HG03521 (cell line): ENCODE measurements around the gene ACOX3.
"Not testable (repeated sequence)": the region's sequence is repeated elsewhere in the genome, so short reads cannot be mapped to it uniquely, and the experiment has no call there.

Experiments
- ATAC-seq: cut with Tn5 transposase; IDR thresholded peaks from one replicate; pipeline ENCODE4 v1.9.1; 2021; ENCODE audit warnings: mild to moderate bottlenecking, moderate library complexity; ENCODE audit not compliant: unreplicated experiment

Gene ACOX3

DNA sequence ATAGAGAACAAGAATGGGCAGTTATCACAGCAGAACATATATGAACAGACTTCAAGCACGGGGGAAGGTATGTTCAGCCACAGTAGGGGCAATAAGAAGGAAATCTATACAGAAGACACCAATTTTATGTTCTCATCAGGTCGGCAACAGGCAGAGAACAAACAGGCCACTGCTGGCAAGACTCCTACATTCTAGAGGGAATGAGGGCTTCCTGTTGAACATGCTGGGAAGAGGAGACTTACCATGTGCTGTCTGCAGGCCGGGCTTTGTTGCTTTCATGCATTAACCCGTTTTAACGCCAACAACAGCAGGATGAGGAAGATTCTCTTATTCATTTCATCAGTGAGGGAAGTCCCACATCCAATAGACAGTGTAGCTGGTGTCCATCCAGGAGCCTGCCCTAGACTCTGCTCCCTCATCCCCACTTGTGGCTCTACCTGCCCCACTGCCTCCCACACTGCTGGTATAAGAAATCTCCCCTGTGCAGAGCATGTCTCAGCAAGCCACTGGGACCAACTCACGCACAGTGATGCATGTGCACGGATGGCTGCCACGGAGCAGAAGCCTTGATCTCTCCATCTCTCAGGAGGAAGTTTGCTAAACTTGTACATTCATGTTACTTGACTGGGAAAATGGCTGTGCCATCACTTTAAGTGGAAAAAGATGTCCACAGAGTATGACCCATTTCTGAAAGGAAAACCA is 84.5 kb downstream of the ACOX3 start:
- no peak for ATAC-seq

DNA sequence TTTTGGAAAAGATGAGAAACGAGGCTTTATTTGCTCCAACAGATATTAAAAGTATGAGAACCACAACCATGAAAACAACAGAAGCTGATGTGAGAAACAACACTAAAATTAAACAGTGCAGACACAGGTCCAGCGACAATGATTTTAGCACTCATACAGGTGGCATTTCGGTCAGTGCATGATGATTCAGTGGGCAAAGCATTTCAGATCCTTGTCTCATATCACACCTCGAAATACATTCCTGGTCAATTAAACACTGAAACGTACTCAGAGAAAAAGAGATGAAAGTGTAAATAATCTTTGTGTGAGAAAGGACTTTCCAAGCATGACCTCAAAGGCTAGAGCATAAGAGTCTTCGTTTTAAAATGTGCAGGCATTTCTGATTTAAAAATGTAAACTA is 85.2 kb downstream of the ACOX3 start:
- no peak for ATAC-seq

DNA sequence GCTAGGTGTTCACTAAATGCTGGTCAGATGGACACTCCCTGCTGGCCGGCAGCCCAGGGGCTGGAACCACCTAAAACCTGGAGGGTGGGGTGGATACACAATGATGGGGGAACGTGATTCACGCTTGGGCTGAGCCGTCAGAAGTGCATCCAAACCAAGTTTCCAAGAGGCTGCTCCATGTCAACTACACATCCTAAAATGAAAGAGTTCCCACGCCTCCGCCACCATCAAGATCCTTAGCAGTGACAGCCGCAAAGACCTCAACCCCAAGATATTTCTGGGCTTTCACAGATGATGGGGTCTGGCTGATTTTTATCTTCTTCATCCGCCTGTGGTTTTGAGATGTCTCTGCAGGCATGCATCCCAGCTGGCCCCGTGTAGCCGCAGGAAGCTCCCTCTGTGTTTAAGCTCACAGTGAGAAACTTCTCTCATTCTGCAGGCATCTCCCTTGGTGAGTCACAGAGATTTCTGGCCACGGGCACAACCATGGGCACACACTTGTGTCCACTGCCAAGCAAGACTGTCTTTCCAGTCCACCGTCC is 86.5 kb downstream of the ACOX3 start:
- ATAC-seq: no peak

DNA sequence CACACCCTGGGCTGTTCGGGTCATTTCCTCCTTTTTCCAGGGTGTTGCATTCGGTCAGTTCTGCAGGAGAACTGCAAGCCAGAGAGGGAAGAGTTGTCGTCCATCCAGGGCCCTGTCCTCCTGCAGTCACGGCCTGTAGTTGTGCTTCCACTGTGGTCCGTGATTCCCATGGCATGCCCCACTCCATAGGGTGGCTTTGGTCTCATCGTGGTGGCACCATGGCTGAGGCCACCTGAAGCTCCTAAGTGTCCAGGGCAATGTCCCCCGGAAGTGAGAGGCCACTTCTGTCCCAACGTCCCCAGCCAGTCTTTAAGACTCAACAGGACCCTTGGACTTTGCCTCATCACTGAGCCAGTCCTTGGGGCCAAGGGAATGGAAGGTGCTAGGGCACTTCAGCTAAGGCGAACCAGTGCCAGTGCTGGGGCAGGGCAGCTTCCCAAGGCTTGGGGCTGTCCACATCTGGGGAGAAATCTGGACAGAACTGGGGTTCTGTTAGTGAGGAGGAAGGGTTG is 87.3 kb downstream of the ACOX3 start:
- ATAC-seq: no peak

DNA sequence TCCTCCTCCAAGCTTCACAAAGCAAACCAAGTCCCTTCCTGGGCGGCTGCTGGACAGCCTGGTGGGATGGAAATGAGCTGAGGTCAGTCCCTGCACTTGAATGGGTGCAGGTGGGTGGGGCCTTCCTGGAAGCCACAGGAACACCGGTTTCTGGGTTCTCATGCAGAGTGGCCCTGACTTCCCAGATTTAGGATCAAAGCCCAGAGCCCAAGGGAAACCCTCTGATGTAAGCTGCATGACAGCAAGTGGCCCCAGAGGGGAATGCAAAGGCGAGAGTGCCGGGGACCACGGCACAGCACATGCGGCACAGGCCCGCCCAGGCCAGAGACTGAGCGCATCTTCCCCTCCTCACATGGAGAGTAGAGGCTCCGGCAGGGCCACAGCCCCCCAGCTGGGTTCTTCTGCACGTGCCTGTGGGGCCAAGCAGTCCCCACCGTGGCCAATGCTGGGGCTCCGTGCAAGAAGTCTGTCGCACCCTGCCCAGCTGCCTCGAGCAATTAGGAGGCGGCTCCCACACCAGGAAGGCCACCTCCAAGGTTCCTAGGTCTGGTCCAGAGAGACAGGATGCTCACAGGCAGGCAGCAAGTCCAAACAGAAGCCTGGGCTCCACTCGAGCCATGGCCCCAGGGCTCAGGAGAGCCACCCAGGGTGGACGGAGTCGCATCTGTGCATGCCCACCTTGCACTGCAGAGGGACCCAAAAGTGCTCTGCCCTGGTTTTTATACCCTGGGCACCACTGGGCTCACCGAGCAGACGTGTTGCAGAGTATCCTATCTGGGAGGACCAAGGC is 88.0 kb downstream of the ACOX3 start:
- ATAC-seq: no peak

DNA sequence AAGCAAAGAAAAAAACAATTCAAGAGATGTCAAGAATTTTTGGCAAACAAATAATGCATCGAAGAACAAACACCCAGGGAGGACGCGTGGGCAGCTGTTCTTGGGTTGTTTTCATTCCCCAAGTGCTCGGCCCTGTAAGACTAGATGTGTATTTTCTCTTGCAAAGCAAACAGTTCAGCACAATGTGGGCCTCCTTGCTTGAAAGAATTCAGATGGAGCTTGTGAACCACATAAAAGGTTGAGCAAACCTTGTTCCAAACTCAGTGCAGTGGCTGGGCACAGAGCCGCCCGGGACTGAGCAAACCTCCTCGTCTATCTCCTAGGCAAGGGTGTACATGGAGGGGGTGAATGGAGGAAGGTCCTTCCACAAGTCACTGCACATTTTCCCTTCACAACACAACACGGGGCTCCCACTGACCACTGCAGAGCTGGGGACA is 88.6 kb downstream of the ACOX3 start:
- ATAC-seq: no peak

DNA sequence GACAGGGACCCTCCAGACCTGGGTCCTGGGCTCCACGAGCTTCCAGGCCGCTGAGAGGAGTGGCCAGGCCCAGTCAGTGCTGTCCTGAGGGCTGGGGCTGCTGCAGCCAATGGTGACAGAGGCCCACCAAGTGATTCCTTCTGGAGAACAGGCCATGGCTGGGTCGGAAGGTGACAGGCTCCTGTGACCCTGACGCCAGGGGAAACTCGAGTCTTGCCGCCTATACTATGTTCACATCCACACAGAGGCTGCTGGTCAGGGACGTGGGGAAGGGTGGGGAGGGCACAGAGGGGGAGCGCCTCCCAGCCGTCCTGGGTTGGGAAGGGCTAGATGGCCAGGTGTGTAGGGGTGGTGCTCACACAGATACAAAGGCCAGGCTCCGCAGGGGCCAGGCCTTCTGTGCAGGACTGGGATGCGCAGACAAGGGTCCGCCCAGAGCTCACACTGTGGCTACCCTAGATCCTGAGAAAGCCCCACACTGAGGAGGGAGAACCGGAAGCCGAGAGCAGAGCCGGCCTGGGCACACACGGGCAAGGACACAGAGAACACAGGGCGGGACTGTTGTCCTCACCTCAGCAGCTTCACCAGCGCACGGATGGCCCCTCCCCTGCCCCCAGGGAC is 89.6 kb downstream of the ACOX3 start:
- no peak for ATAC-seq

DNA sequence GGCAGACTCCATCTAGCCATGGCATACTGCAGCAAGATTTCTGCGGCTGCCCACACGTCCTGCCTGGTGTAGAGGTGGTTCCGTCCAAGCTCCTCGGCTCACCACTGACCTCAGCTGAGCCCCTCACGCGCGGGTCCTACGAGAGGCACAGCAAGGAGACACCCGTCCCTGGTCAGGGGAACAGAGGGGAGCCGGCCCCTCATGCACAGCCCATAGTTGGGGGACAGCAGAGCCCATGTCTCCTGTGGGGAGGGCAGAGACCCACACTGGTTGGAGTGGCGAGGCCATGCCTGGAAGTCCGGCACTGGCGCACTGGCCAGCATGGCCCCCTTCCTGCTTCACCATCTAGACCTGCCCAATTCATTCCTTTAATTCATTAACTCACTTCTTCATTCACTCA is 90.2 kb downstream of the ACOX3 start:
- ATAC-seq: no peak

DNA sequence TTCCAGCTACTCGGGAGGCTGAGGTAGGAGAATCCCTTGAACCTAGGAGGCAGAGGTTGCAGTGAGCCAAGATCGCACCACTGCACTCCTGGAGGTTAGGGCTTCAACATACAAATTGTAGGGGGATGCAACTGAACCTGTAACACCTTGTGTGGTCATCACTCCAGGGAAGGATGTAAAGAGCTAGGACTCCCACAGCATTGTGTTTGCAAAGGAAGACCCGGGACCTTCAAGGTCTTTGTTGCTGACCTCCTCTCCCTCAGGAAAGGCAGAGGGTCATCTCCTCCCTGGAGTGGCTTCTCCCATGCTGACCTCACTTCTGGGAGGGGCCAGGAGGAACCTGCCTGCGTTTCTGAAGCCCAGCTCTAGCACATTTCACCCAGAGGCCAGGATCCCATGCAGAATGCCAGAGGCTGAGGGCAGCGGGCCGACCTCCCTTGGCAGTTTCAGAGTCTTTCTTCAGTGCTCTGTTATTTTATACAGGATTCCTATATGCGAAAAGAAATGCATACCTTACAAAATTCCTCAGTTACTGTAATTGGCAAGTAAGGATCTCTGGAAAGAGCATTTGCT is 90.8 kb downstream of the ACOX3 start:
- no peak for ATAC-seq

DNA sequence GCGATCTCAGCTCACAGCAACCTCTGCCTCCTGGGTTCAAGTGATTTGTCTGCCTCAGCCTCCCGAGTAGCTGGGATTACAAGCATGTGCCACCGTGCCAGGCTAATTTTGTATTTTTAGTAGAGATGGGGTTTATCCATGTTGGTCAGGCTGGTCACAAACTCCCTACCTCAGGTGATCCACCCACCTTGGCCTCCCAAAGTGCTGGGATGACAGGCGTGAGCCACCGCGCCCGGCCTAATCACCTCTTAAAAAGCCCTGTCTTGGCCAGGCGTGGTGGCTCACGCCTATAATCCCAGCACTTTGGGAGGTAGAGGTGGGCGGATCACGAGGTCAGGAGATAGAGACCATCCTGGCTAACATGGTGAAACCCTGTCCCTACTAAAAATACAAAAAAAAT is 91.3 kb downstream of the ACOX3 start:
- ATAC-seq: not testable (repeated sequence)

DNA sequence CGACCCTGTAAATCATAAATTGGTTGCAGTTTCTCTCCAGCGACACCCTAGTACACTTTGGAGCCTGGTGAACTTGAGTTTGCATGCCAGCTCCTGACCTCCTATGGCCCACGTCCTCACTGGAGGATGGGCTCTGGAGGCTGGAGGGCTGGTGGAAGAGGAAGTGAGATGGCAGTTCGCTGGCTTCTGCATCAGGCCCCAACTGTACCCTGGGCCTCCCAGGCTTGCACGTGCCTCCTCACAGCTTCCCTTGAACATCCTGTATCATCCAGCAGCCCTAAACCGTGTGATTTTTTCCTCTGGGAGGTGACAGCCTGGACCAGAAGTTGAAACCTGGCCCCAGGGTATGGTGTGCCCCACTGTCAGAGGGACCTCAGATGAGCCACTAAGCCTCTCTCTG is 92.5 kb downstream of the ACOX3 start:
- no peak for ATAC-seq

DNA sequence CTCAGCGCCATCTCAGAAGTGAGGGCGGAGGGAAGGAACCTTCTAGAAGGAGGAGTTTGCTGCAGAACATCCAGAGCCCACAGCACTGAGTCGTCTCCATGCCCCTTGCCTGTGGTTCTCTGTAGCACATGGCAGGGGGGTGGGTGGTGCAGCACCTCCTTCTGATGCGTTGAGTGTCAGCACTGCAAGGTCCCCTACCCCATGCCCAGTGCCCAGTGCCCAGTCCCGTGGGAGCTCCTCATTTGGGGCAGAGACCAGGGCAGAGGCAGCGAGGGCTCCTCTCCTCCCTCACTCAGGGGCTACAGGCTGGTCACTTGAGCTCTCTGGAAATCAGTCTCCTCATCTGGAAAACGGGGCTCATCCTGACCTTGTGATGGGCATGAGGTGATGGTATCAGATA is 92.9 kb downstream of the ACOX3 start:
- ATAC-seq: no peak

DNA sequence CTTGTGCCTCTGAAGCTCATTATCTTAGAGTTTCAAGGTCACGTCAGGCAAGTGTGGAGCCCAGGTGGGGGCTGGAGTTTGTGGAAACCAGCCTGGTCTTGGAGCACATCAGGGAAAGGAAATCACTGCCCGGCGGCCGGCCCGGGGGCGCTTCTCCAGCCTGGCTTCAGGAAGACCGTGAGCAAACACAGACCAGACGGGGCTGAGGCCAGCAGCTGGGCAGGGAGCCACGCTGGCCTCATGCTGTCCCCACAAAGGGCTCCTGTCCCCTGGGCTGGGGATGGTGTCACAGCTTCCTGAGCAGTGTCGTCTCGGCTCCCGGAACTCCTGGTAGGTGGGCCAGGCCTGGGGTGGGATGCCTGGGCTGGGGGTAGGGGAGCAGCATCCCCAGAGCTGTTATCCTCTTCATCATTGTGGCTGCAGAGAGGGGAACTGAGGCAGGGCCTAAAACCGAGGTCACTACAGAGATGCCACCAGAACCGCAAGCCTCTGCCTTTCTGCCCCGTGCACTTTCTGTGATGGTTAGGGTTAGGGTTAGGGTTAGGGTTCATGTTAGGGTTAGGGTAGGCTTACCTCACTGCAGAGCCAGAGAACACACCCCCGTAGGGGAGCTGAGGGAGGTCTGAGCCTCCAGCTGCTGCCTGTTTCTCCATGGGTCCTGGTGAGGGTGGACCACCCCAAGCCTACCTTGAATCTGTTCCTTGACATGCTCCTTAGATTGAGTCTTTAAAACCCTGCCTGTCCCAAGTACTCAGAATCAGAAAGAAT is 93.5 kb downstream of the ACOX3 start:
- no peak for ATAC-seq

DNA sequence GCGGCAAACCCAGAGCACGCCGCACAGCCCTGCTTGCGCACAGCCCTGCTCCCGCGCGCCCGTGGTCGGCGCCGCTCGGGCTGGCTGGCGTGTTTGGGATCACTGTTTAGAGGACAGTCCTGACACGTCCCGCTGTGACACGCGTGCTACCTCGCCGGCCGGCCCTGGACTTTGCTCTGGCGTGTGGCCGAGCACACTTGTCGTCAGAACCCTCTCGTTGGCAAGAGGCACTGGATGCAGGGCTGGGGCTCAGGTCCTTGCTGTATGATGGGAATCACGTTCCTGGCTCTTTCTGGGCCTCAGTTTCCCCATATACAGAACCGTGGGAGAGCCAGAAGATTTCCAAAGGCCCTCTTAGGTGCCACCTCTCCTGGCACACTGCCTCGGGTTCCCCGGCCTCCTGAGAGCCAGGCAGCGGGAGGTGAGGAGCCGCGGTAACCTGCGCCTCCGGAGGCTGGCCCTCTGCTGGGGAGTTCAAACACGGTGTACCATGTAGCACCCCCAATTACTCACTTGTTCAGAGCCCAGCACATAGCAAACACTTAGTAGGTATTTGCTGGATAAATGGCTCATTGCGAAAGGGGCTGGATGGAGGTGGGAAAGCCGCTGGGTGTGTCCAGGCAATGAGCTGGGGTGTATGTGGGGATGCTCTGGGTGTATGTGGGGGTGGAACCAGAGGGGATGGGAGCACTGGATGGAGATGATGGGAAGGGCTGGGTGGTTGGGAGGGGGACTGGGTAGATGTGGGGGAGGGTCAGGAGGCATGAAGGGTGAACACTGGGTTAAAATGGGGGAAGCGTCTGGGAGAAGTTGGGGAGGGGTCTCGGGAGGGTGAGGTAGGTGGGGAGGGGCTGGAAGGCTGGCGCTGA is 94.3 kb downstream of the ACOX3 start:
- ATAC-seq: no peak

DNA sequence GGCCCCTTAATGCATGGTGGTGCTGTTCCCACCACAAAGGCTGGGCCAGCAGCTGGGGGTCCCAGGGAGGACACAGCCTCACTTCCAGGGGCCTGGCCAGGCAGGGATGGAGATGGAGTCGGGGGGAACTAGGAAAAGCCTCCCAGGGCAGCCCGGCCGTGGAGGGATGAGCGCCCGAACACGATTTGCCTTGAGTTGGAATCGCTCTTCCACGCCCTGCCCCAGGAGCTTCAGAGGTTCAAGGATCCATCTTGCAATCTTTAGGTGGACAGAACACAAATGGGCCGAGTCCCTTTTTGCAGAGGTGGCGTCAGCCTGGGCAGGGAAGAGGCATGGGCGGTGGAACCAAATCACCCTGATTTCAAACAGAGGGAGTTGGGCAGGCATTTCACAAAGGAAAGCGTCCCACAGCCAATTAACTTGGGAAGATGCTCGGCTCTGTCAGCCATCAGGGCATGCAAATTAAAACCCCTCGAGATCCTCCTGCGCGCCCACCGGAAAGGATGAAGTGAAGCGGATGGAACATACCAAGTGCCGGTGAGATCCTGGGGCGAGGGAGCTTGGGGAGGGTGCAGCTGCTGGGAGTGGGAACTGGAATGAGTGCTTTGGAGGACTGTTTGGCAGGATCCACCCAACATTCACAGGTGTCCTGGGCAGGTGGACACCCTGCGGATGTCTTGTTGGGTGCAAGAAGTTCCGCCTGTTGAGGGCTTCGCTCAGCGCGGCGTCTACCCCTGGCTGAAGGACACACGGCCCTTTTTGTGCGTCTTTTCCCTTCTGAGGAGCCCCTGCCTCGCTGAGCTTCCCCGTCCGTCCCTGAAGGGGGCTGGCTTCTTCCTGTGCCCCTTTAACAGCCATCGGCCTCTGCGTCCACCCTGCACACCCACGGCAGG is 95.2 kb downstream of the ACOX3 start:
- no peak for ATAC-seq

DNA sequence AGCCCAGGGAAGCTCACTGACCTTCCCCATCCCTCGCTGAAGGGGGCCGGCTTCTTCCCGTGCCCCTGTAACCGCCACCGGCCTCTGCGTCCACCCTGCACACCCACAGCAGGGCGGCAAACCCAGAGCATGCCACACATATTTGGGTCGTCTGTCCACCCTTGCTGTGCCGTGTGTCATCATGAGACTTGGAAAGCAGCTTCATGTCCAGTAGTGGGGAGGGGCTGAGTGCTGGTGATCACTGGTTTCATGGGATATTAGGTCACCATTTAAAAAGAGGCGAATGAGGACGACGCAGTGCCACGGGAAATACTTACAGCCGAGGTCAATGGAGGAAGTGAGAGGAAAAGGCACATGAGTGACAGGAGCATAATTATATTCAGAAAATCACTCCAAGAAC is 96.1 kb downstream of the ACOX3 start:
- ATAC-seq: no peak

DNA sequence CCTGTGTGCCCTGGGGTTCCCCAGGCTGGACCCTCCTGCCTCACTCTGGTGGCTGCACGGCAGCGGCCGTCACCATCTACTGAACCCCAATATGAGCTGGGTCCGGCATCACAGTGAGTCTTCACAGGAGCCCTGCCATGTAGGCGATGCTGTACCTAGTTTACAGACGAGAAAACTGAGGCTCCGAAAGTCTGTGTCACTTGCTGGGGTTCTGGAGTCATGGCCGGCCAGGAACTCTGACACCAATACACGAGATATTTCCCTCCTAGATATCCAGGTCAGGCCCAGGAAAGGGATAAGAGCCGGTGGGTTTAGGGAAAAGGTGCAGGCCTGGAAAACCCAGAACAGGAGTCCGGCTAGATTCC is 96.6 kb downstream of the ACOX3 start:
- ATAC-seq: no peak

DNA sequence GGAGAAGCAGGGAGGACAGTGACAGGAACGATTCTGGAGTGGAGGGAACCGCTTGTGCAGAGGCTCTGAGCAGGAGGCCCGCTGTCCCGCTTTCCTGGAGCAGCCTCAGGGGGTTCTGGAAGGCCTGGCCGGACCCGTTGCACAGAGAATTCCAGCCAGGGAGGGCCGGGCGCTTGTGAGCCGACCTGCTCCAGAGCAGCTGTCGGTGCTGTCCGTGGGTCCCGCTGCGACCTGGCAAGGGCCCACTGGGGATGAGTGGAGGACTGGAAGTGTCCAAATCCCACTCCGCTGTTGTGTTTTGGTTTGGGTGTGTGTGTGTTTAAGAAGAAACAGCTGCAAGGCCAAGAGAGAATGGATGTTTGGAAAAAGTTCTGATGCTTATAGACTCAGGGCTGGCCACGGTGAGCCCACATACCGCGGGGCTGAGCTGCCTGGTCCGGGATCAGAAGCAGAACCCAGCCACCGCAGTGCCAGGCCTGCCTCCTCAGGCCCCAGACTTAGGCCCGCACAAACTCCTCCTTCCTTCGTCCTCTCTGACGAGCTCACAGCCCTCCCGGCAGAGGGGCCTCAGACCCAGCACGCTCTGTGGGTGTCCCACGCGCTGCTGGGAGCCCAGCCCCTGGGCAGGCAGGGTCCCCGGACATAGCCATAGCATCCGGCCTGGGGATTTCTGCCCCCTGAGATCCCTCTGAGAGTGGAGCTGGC is 97.1 kb downstream of the ACOX3 start:
- no peak for ATAC-seq
